Astrocyte (in vitro differentiated cells and primary cell): Measurements from ENCODE around the gene COL18A1. TPM values are rescaled to one million over a fixed set of nuclear protein-coding genes. Genes with fewer than 3 reads are reported as not detected.
A peak's percentile ranks its signal among the peaks of the same experiment; 100 is the strongest.

ENCODE experiments used
- DNase-seq: peaks from one replicate; pipeline ENCODE4 v3.0.0-alpha.2; 2010; ENCODE audit warnings: low read depth
- FAIRE-seq: peaks from 2 replicates; lab custom pipeline; 2011; peaks lifted over from hg19 to GRCh38; lab: Jason Lieb, UNC
- H2AFZ ChIP-seq: 2 replicates; pipeline ENCODE4 v1.6.0; 2012; ENCODE audit warnings: low read depth, low read length, inconsistent platforms
- H3K27ac ChIP-seq: 2 replicates; pipeline ENCODE4 v1.5.1; 2011; ENCODE audit warnings: low read depth, low read length, inconsistent platforms
- H3K27me3 ChIP-seq: 2 replicates; pipeline ENCODE4 v1.6.0; 2011; ENCODE audit warnings: low read length, inconsistent platforms; ENCODE audit not compliant: insufficient read depth
- H3K36me3 ChIP-seq: 2 replicates; pipeline ENCODE4 v1.5.1; 2011; ENCODE audit warnings: low read length, inconsistent platforms; ENCODE audit not compliant: insufficient read depth
- H3K4me1 ChIP-seq: 2 replicates; pipeline ENCODE4 v1.5.1; 2011; ENCODE audit warnings: low read length, inconsistent platforms; ENCODE audit not compliant: insufficient read depth
- H3K4me2 ChIP-seq: 2 replicates; pipeline ENCODE4 v1.6.0; 2012; ENCODE audit warnings: low read length, inconsistent platforms
- H3K4me3 ChIP-seq: 2 replicates; pipeline ENCODE4 v1.5.1; 2011; ENCODE audit warnings: low read depth, mild to moderate bottlenecking, low read length, inconsistent platforms; ENCODE audit not compliant: insufficient read depth
- H3K79me2 ChIP-seq: 2 replicates; pipeline ENCODE4 v1.6.0; 2012; ENCODE audit warnings: mild to moderate bottlenecking, low read length, inconsistent platforms; ENCODE audit not compliant: insufficient read depth
- H3K9ac ChIP-seq: 2 replicates; pipeline ENCODE4 v1.6.0; 2012; ENCODE audit warnings: mild to moderate bottlenecking, low read length, inconsistent platforms
- H3K9me3 ChIP-seq: 2 replicates; pipeline ENCODE4 v1.5.1; 2012; ENCODE audit warnings: low read depth, mild to moderate bottlenecking, low read length, inconsistent platforms; ENCODE audit not compliant: insufficient read depth
- H4K20me1 ChIP-seq: 2 replicates; pipeline ENCODE4 v1.6.0; 2012; ENCODE audit warnings: low read length, inconsistent platforms; ENCODE audit not compliant: insufficient read depth
- H3K27ac Mint-ChIP-seq: one replicate; pipeline ENCODE4 v1.8.0; 2021; ENCODE audit warnings: mild to moderate bottlenecking, mixed read lengths; ENCODE audit not compliant: unreplicated experiment
- H3K27me3 Mint-ChIP-seq: one replicate; pipeline ENCODE4 v1.8.0; 2021; ENCODE audit warnings: low read depth, mixed read lengths; ENCODE audit not compliant: unreplicated experiment
- H3K36me3 Mint-ChIP-seq: one replicate; pipeline ENCODE4 v1.8.0; 2021; ENCODE audit warnings: low read depth, mixed read lengths; ENCODE audit not compliant: unreplicated experiment
- H3K4me1 Mint-ChIP-seq: one replicate; pipeline ENCODE4 v1.8.0; 2021; ENCODE audit warnings: low read depth, mixed read lengths; ENCODE audit not compliant: unreplicated experiment
- H3K4me3 Mint-ChIP-seq: one replicate; pipeline ENCODE4 v1.8.0; 2021; ENCODE audit warnings: mild to moderate bottlenecking, moderate library complexity, mixed read lengths; ENCODE audit not compliant: unreplicated experiment
- H3K9me3 Mint-ChIP-seq: one replicate; pipeline ENCODE4 v1.8.0; 2021; ENCODE audit warnings: mild to moderate bottlenecking, mixed read lengths; ENCODE audit not compliant: unreplicated experiment
- EZH2 ChIP-seq: IDR thresholded peaks from 2 replicates; pipeline ENCODE4 v1.6.1; 2012; ENCODE audit warnings: mild to moderate bottlenecking, low read length, inconsistent platforms; ENCODE audit not compliant: insufficient read depth
- total RNA-seq: library from RNA; stranded (reverse); gene quantifications from 2 replicates; pipeline ENCODE4 v1.2.1, GENCODE V29; 2021
- TF ChIP-seq, protein P1 (sequence below): IDR thresholded peaks from 2 replicates; pipeline ENCODE4 v1.5.1; 2011; ENCODE audit warnings: low read depth, mild to moderate bottlenecking, inconsistent platforms, low read length, moderate library complexity; ENCODE audit not compliant: insufficient read depth

Gene COL18A1
- total RNA-seq, 1 donor from 2014 or later: 616 TPM

DNA sequence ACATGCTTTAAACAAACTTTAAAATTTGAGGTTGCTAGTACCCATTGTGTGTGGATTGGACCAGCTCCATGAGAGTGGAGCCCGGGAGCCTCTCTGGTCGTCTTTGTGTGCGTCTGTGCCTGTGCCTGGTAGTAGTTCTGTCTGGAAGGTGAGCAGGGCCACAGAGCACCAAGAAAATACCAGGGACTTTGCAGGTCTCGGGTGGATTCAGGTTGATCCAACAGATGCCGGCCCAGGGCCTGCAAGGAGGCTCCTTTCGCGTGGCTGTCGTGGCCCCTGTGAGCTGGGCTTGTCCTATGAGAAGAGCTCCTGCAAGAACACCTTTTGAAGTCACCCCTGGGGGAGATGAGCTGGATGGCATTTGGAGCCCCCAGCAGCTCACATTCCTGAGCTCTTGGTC is 28.3 kb downstream of the COL18A1 start:
- DNase-seq: no peak
- Histone ChIP-seq H3K36me3 (no peaks in the 10 kb centered on the region), H3K27me3 (no peaks in the 10 kb centered on the region), H2AFZ (no peak overlapping the region), H3K9me3 (peaks cover 2% of the 10 kb centered on the region), H3K27ac (peak overlapping the region; percentile 9), H3K79me2 (peaks cover 65% of the 10 kb centered on the region), H3K4me2 (peak overlapping the region; percentile 62), H3K4me3 (no peak overlapping the region), H3K9ac (peak overlapping the region; percentile 45), H4K20me1 (peaks cover 40% of the 10 kb centered on the region), H3K4me1 (peaks cover 45% of the 10 kb centered on the region)
- Mint-ChIP-seq H3K9me3 (no peaks in the 10 kb centered on the region), H3K4me1 (peaks cover 59% of the 10 kb centered on the region), H3K27me3 (no peaks in the 10 kb centered on the region), H3K4me3 (no peak overlapping the region), H3K27ac (peak overlapping the region; percentile 84), H3K36me3 (peaks cover 9% of the 10 kb centered on the region)
- no peak for FAIRE-seq
- TF ChIP-seq EZH2: no peak
- TF ChIP-seq, protein P1, sequence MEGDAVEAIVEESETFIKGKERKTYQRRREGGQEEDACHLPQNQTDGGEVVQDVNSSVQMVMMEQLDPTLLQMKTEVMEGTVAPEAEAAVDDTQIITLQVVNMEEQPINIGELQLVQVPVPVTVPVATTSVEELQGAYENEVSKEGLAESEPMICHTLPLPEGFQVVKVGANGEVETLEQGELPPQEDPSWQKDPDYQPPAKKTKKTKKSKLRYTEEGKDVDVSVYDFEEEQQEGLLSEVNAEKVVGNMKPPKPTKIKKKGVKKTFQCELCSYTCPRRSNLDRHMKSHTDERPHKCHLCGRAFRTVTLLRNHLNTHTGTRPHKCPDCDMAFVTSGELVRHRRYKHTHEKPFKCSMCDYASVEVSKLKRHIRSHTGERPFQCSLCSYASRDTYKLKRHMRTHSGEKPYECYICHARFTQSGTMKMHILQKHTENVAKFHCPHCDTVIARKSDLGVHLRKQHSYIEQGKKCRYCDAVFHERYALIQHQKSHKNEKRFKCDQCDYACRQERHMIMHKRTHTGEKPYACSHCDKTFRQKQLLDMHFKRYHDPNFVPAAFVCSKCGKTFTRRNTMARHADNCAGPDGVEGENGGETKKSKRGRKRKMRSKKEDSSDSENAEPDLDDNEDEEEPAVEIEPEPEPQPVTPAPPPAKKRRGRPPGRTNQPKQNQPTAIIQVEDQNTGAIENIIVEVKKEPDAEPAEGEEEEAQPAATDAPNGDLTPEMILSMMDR: no peak

DNA sequence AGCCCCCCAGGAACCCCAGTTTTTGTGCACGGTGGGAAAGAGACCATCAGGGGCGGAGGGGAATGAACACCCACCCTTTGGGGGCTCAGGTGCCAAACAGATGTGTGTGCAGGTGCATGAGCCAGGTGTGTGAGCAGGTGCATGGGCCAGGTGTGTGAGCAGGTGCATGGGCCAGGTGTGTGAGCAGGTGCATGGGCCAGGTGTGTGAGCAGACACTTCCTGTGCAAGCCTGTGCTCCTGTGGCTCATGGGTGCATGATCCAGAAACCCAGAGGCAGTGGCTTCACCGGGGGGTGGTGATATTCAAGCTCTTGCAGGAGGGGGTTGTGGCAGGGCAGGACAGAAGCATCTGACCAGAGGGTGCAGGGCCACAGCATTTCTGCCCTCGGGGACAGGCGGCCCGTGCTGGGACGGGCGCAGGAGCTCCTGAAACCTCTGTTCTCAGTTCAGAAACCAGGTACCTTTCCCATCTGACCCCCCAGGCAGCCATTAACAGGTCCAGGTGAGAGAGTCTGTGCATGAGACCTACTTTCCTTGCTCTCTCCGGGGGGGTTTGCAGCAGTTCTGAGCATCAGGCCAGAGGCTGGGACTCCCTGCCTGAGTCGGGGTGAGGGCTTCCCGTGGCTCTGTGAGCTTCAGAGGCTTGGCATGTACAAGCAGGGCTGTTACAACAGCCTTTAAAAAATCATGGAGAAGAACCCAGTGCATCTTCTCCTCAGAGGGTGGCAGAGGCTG is 29.1 kb downstream of the COL18A1 start:
- H3K36me3 ChIP-seq: no peaks in the 10 kb centered on the region
- H3K27me3 ChIP-seq: no peaks in the 10 kb centered on the region
- no peaks in the 10 kb centered on the region for H3K9me3 Mint-ChIP-seq
- H4K20me1 ChIP-seq: peaks cover 43% of the 10 kb centered on the region
- H3K4me2 ChIP-seq: no peak overlapping the region
- peaks cover 8% of the 10 kb centered on the region for H3K36me3 Mint-ChIP-seq
- H3K9me3 ChIP-seq: no peaks in the 10 kb centered on the region
- H3K79me2 ChIP-seq: peaks cover 66% of the 10 kb centered on the region
- no peak overlapping the region for H3K9ac ChIP-seq
- DNase-seq (no peak), FAIRE-seq (no peak)
- no peak overlapping the region for H3K4me3 ChIP-seq
- no peak overlapping the region for H3K4me3 Mint-ChIP-seq
- H3K4me1 ChIP-seq: peaks cover 49% of the 10 kb centered on the region
- H3K27me3 Mint-ChIP-seq: no peaks in the 10 kb centered on the region
- TF ChIP-seq, protein P1: no peak
- TF ChIP-seq EZH2: no peak
- peaks cover 56% of the 10 kb centered on the region for H3K4me1 Mint-ChIP-seq
- no peak overlapping the region for H3K27ac Mint-ChIP-seq
- no peak overlapping the region for H3K27ac ChIP-seq
- H2AFZ ChIP-seq: no peak overlapping the region

- FAIRE-seq (no peak), DNase-seq (no peak)
- H3K4me1 ChIP-seq: peaks cover 45% of the 10 kb centered on the region
- no peak overlapping the region for H3K27ac ChIP-seq
- peaks cover 61% of the 10 kb centered on the region for H3K79me2 ChIP-seq
- H3K4me3 Mint-ChIP-seq: no peak overlapping the region
- peaks cover 46% of the 10 kb centered on the region for H4K20me1 ChIP-seq
- no peaks in the 10 kb centered on the region for H3K27me3 Mint-ChIP-seq
- no peaks in the 10 kb centered on the region for H3K9me3 Mint-ChIP-seq
- H3K27ac Mint-ChIP-seq: peak overlapping the region; percentile 47
- H3K4me3 ChIP-seq: no peak overlapping the region
- H3K36me3 ChIP-seq: no peaks in the 10 kb centered on the region
- TF ChIP-seq, protein P1: no peak
- TF ChIP-seq EZH2: no peak
- no peak overlapping the region for H3K9ac ChIP-seq
- H3K4me2 ChIP-seq: no peak overlapping the region
- H3K36me3 Mint-ChIP-seq: peaks cover 6% of the 10 kb centered on the region
- H3K4me1 Mint-ChIP-seq: peaks cover 50% of the 10 kb centered on the region
- H3K9me3 ChIP-seq: no peaks in the 10 kb centered on the region
- H2AFZ ChIP-seq: no peak overlapping the region
- H3K27me3 ChIP-seq: no peaks in the 10 kb centered on the region
Measured at GRCh38 chr21:45434645-45435217, 29.8 kb downstream of the COL18A1 start.
